ENCODE measurements around the gene FANCM.

Gene FANCM

DNA sequence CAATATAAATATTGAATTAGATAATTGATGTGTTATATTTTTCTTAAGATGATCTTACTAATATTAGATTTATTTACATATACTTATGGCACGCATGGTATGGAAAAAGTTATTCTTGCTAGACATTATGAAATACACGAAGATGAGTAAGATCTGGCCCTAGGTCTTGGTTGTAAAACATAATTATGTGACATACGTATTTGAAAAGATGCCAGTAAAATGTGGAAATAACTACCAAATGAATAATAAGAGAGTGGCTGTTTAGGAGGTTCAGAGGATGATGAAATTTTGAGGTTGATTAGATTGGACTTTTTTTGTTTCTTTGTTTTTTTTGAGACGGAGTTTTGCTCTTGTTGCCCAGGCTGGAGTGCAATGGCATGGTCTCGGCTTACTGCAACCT lies 41.3 kb downstream of the FANCM start:
- Histone ChIP-seq H3K4me1 (ENCODE audit: control insufficient read depth in 2 of 2, insufficient read depth in 2 of 2, low read length in 2 of 2) (no peaks in the 10 kb centered on the region), H3K9me3 (ENCODE audit: control insufficient read depth in 2 of 2, low read length in 2 of 2) (no peaks in the 10 kb centered on the region), H3K27me3 (ENCODE audit: control insufficient read depth in 2 of 2, insufficient read depth in 2 of 2, low read length in 2 of 2) (no peaks in the 10 kb centered on the region), H3K9ac (ENCODE audit: low read depth in 1 of 2, low read length in 2 of 2) (no peak overlapping the region), H3K36me3 (ENCODE audit: control insufficient read depth in 2 of 2, insufficient read depth in 2 of 2, low read length in 2 of 2) (no peaks in the 10 kb centered on the region), H3K27ac (ENCODE audit: low read depth in 2 of 2, low read length in 2 of 2) (no peak overlapping the region), H3K4me3 (ENCODE audit: low read length in 2 of 2) (no peak overlapping the region)

DNA sequence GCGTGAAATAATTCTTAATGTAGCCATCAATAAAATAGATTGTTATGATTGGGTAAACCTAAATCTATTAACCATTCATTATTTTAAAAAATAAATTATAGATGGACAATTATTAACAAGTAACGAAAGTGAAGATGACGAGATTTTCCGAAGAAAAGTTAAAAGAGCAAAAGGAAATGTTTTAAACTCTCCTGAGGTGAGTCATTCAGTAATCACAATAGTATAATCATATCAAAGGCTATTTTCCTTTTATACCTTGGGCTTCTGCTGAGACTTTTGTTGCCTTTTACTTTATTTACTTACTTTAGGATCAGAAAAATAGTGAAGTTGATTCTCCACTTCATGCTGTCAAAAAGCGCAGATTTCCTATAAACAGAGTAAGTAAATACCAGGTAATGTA lies 45.6 kb downstream of the FANCM start:
- Histone ChIP-seq H3K9ac (ENCODE audit: low read depth in 1 of 2, low read length in 2 of 2) (no peak overlapping the region), H3K36me3 (ENCODE audit: control insufficient read depth in 2 of 2, insufficient read depth in 2 of 2, low read length in 2 of 2) (no peaks in the 10 kb centered on the region), H3K4me1 (ENCODE audit: control insufficient read depth in 2 of 2, insufficient read depth in 2 of 2, low read length in 2 of 2) (no peaks in the 10 kb centered on the region), H3K9me3 (ENCODE audit: control insufficient read depth in 2 of 2, low read length in 2 of 2) (no peaks in the 10 kb centered on the region), H3K27ac (ENCODE audit: low read depth in 2 of 2, low read length in 2 of 2) (no peak overlapping the region), H3K4me3 (ENCODE audit: low read length in 2 of 2) (no peak overlapping the region), H3K27me3 (ENCODE audit: control insufficient read depth in 2 of 2, insufficient read depth in 2 of 2, low read length in 2 of 2) (no peaks in the 10 kb centered on the region)

DNA sequence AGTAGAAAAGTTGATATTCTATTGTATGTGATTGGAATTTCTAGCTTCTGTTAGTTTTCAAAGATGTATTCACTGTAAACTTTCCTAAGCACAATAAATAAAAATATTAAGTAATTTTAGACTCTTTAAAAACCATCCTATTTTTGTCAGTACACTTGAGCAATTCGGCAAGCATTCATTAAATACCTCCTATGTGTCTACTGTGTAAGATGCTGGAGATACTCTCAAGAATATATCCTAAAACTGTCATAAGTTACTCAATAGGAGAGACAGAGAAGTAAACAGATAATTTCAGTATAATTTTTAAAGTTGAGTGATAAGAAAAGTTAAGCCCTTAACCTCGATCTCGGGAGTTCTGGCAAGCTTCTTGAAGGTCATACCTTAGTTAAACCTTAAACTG lies 46.1 kb downstream of the FANCM start:
- Histone ChIP-seq H3K4me3 (ENCODE audit: low read length in 2 of 2) (no peak overlapping the region), H3K27me3 (ENCODE audit: control insufficient read depth in 2 of 2, insufficient read depth in 2 of 2, low read length in 2 of 2) (no peaks in the 10 kb centered on the region), H3K9me3 (ENCODE audit: control insufficient read depth in 2 of 2, low read length in 2 of 2) (no peaks in the 10 kb centered on the region), H3K27ac (ENCODE audit: low read depth in 2 of 2, low read length in 2 of 2) (no peak overlapping the region), H3K4me1 (ENCODE audit: control insufficient read depth in 2 of 2, insufficient read depth in 2 of 2, low read length in 2 of 2) (no peaks in the 10 kb centered on the region), H3K36me3 (ENCODE audit: control insufficient read depth in 2 of 2, insufficient read depth in 2 of 2, low read length in 2 of 2) (no peaks in the 10 kb centered on the region), H3K9ac (ENCODE audit: low read depth in 1 of 2, low read length in 2 of 2) (no peak overlapping the region)

DNA sequence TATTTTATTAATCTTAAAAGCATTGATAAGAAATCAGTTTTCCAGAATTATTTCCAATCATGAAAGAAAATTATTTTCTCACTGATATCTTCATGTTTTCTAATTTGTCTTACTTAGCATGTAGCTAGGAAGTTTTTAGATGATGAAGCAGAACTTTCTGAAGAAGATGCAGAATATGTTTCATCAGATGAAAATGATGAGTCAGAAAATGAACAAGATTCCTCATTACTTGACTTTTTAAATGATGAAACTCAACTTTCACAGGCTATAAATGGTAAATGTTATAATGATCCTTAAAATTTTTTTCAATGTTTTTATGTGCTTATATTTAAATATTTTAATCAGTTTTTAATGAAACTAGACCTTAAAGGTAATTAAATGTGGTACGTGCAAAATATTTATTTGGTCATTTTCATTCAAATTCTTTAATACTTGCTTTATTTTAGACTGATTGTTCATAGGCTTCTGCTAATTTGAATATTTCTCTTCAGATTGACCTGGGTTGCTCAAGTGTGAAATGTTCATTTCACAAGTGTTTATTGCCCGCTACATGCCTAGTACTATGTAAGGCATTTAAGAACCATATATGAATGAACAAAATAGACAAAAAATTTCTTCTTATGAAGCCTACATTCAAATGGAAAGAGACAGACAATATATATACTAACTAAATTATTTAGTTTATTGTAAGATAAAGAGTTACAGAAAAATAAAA lies 49.5 kb downstream of the FANCM start:
- Histone ChIP-seq H3K4me3 (ENCODE audit: low read length in 2 of 2) (no peak overlapping the region), H3K4me1 (ENCODE audit: control insufficient read depth in 2 of 2, insufficient read depth in 2 of 2, low read length in 2 of 2) (no peaks in the 10 kb centered on the region), H3K36me3 (ENCODE audit: control insufficient read depth in 2 of 2, insufficient read depth in 2 of 2, low read length in 2 of 2) (peaks cover 0 to 4% of the 10 kb centered on the region in 2 donors), H3K27me3 (ENCODE audit: control insufficient read depth in 2 of 2, insufficient read depth in 2 of 2, low read length in 2 of 2) (no peaks in the 10 kb centered on the region), H3K9me3 (ENCODE audit: control insufficient read depth in 2 of 2, low read length in 2 of 2) (no peaks in the 10 kb centered on the region), H3K27ac (ENCODE audit: low read depth in 2 of 2, low read length in 2 of 2) (no peak overlapping the region), H3K9ac (ENCODE audit: low read depth in 1 of 2, low read length in 2 of 2) (no peak overlapping the region)

DNA sequence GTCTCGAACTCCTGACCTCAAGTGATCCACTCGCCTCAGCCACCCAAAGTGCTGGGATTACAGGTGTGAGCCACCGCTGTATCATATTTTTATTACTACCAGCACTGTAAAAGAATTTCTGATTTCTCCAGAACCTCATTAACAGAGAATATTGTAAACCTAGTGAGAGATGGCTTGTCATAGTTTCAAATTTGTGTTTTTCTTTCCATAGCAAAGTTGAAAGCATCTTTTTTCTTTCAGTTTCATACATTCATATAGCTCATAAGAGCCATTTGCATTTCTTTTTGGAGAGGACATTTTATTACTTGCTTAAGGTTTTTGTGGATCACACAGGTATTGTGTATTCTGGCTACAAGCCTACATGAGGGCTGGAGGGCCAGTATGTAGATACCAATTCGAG lies 59.2 kb downstream of the FANCM start:
- Histone ChIP-seq H3K4me1 (ENCODE audit: control insufficient read depth in 2 of 2, insufficient read depth in 2 of 2, low read length in 2 of 2) (no peaks in the 10 kb centered on the region), H3K36me3 (ENCODE audit: control insufficient read depth in 2 of 2, insufficient read depth in 2 of 2, low read length in 2 of 2) (no peaks in the 10 kb centered on the region), H3K27ac (ENCODE audit: low read depth in 2 of 2, low read length in 2 of 2) (no peak overlapping the region), H3K27me3 (ENCODE audit: control insufficient read depth in 2 of 2, insufficient read depth in 2 of 2, low read length in 2 of 2) (no peaks in the 10 kb centered on the region), H3K4me3 (ENCODE audit: low read length in 2 of 2) (no peak overlapping the region), H3K9me3 (ENCODE audit: control insufficient read depth in 2 of 2, low read length in 2 of 2) (no peaks in the 10 kb centered on the region), H3K9ac (ENCODE audit: low read depth in 1 of 2, low read length in 2 of 2) (no peak overlapping the region)

DNA sequence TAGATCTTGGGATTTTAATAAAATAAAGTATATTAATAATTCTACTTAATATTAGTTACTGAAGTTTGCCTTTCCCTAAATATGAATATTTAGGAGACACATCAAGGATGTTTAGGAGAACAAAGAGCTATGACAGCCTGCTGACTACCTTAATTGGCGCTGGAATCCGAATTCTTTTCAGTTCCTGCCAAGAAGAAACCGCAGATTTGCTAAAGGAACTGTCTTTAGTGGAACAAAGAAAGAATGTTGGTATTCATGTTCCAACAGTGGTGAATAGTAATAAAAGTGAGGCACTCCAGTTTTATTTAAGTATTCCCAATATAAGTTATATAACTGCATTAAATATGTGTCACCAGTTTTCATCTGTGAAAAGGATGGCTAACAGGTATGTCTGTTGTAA lies 62.8 kb downstream of the FANCM start:
- Histone ChIP-seq H3K27me3 (ENCODE audit: control insufficient read depth in 2 of 2, insufficient read depth in 2 of 2, low read length in 2 of 2) (no peaks in the 10 kb centered on the region), H3K27ac (ENCODE audit: low read depth in 2 of 2, low read length in 2 of 2) (no peak overlapping the region), H3K4me3 (ENCODE audit: low read length in 2 of 2) (no peak overlapping the region), H3K4me1 (ENCODE audit: control insufficient read depth in 2 of 2, insufficient read depth in 2 of 2, low read length in 2 of 2) (no peaks in the 10 kb centered on the region), H3K9ac (ENCODE audit: low read depth in 1 of 2, low read length in 2 of 2) (no peak overlapping the region), H3K9me3 (ENCODE audit: control insufficient read depth in 2 of 2, low read length in 2 of 2) (no peaks in the 10 kb centered on the region), H3K36me3 (ENCODE audit: control insufficient read depth in 2 of 2, insufficient read depth in 2 of 2, low read length in 2 of 2) (no peaks in the 10 kb centered on the region)

DNA sequence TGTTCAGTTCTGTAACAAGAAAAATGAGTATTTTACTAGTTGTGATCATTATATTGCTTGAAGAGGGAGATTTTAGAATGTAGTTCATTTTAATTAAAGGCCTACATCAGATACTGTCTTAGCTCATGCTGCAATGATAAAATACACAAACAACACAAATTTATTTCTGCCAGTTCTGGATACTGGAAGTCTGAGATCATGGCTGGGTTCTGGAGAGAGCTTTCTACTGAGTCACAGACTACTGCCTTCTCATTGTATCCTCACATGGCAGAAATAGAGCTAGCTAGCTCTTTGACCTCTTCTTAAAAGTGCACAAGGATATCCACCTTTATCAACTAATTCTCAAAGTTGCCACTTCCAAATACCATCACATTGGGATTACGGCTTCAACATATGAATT lies 63.5 kb downstream of the FANCM start:
- Histone ChIP-seq H3K27ac (ENCODE audit: low read depth in 2 of 2, low read length in 2 of 2) (no peak overlapping the region), H3K36me3 (ENCODE audit: control insufficient read depth in 2 of 2, insufficient read depth in 2 of 2, low read length in 2 of 2) (no peaks in the 10 kb centered on the region), H3K4me1 (ENCODE audit: control insufficient read depth in 2 of 2, insufficient read depth in 2 of 2, low read length in 2 of 2) (no peaks in the 10 kb centered on the region)

DNA sequence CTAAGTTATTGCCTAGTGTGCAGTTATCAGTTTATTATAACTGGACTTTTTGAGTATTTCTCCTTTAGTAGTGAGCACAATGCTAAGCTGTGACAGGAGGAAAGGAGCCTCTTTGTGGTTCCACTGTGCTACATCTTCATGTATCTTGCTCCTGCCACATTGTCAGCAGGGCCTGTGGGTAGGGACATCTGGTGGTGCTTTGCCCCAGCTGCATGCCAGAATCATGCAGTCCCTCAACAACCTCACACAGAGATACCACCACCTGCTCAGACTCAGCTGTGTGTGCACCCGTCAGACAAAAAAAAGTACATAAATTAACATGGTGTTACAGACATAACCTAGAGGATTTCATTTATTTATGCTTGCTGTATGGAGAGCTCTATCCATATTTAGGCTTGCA lies 66.2 kb downstream of the FANCM start:
- Histone ChIP-seq H3K9ac (ENCODE audit: low read depth in 1 of 2, low read length in 2 of 2) (no peak overlapping the region), H3K27ac (ENCODE audit: low read depth in 2 of 2, low read length in 2 of 2) (no peak overlapping the region), H3K27me3 (ENCODE audit: control insufficient read depth in 2 of 2, insufficient read depth in 2 of 2, low read length in 2 of 2) (no peaks in the 10 kb centered on the region), H3K36me3 (ENCODE audit: control insufficient read depth in 2 of 2, insufficient read depth in 2 of 2, low read length in 2 of 2) (peaks cover 3 to 7% of the 10 kb centered on the region in 2 donors), H3K4me1 (ENCODE audit: control insufficient read depth in 2 of 2, insufficient read depth in 2 of 2, low read length in 2 of 2) (no peaks in the 10 kb centered on the region), H3K9me3 (ENCODE audit: control insufficient read depth in 2 of 2, low read length in 2 of 2) (no peaks in the 10 kb centered on the region), H3K4me3 (ENCODE audit: low read length in 2 of 2) (no peak overlapping the region)

More for the DNA sequence above, 63.5 kb downstream of the FANCM start:
- Histone ChIP-seq H3K27me3 (ENCODE audit: control insufficient read depth in 2 of 2, insufficient read depth in 2 of 2, low read length in 2 of 2) (no peaks in the 10 kb centered on the region), H3K9me3 (ENCODE audit: control insufficient read depth in 2 of 2, low read length in 2 of 2) (no peaks in the 10 kb centered on the region), H3K4me3 (ENCODE audit: low read length in 2 of 2) (no peak overlapping the region), H3K9ac (ENCODE audit: low read depth in 1 of 2, low read length in 2 of 2) (no peak overlapping the region)

DNA sequence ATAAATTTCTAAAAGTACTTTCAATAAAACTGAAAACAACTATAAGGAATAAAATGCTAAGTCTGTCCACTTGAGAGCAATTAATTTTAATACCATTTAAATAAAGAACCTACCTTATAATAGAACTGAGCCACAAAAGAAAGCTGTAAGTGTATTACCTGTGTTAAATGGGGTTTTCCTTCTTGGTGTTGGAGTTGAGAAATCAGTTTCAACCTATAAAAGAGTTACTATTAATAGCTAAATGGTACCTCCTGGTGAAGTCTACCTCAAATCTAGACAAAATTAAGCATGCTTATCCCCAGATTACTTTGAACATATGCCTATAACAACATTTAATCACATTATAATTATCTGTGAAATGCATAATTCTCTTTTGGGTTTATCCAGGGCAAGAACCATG lies 68.5 kb downstream of the FANCM start:
- no peak overlapping the region for H3K4me3 ChIP-seq (ENCODE audit: low read length in 2 of 2)
- H3K4me1 ChIP-seq (ENCODE audit: control insufficient read depth in 2 of 2, insufficient read depth in 2 of 2, low read length in 2 of 2) = no peaks in the 10 kb centered on the region
- H3K9ac ChIP-seq (ENCODE audit: low read depth in 1 of 2, low read length in 2 of 2) = no peak overlapping the region
- no peaks in the 10 kb centered on the region for H3K27me3 ChIP-seq (ENCODE audit: control insufficient read depth in 2 of 2, insufficient read depth in 2 of 2, low read length in 2 of 2)
- peaks cover 7 to 9% of the 10 kb centered on the region in 2 donors for H3K36me3 ChIP-seq (ENCODE audit: control insufficient read depth in 2 of 2, insufficient read depth in 2 of 2, low read length in 2 of 2)
- H3K27ac ChIP-seq (ENCODE audit: low read depth in 2 of 2, low read length in 2 of 2) = no peak overlapping the region
- H3K9me3 ChIP-seq (ENCODE audit: control insufficient read depth in 2 of 2, low read length in 2 of 2) = no peaks in the 10 kb centered on the region

DNA sequence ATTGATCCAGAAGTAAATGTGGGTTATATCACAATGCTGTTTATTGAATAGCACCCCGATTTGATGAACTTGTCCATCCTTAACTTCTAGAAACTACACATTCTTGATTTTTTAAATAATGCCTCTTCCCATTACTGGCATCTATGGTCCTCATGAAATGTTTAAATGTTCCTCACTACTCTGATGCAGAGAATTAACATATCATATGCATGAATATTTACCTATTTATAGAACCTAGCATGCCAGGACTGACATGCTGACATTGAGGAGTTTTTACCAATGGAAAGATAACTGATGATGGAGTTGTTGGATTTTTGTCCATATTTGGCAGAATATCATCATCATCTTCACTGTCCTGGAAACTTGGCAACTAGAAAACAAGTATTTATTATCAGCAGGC lies 74.4 kb downstream of the FANCM start:
- H3K9me3 ChIP-seq (ENCODE audit: control insufficient read depth in 2 of 2, low read length in 2 of 2) = no peaks in the 10 kb centered on the region
- H3K4me1 ChIP-seq (ENCODE audit: control insufficient read depth in 2 of 2, insufficient read depth in 2 of 2, low read length in 2 of 2) = no peaks in the 10 kb centered on the region
- H3K27ac ChIP-seq (ENCODE audit: low read depth in 2 of 2, low read length in 2 of 2) = no peak overlapping the region
- peaks cover 15 to 25% of the 10 kb centered on the region in 2 donors for H3K36me3 ChIP-seq (ENCODE audit: control insufficient read depth in 2 of 2, insufficient read depth in 2 of 2, low read length in 2 of 2)
- H3K27me3 ChIP-seq (ENCODE audit: control insufficient read depth in 2 of 2, insufficient read depth in 2 of 2, low read length in 2 of 2) = no peaks in the 10 kb centered on the region
- H3K9ac ChIP-seq (ENCODE audit: low read depth in 1 of 2, low read length in 2 of 2) = no peak overlapping the region
- no peak overlapping the region for H3K4me3 ChIP-seq (ENCODE audit: low read length in 2 of 2)

DNA sequence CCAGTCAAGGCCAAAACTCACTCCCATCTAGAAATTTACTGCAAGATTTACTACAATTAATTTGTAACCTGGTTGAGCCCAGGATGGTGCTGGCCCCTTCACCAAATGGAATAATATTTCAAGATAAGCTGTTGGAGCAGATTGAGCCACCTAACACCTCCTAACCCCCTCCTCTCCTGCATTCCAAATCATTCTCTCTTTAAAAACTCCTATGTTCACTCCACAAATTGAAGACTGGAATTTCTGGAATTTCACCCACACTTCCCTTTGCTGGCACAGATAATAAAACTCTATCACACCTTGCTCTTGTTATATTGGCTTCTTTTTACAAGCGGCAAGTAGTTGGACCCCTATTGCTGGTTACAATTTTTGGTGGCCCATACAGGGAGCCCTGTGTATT lies 75.6 kb downstream of the FANCM start:
- Histone ChIP-seq H3K4me1 (ENCODE audit: control insufficient read depth in 2 of 2, insufficient read depth in 2 of 2, low read length in 2 of 2) (no peaks in the 10 kb centered on the region), H3K9ac (ENCODE audit: low read depth in 1 of 2, low read length in 2 of 2) (no peak overlapping the region), H3K4me3 (ENCODE audit: low read length in 2 of 2) (no peak overlapping the region), H3K9me3 (ENCODE audit: control insufficient read depth in 2 of 2, low read length in 2 of 2) (no peaks in the 10 kb centered on the region), H3K27me3 (ENCODE audit: control insufficient read depth in 2 of 2, insufficient read depth in 2 of 2, low read length in 2 of 2) (no peaks in the 10 kb centered on the region), H3K27ac (ENCODE audit: low read depth in 2 of 2, low read length in 2 of 2) (no peak overlapping the region), H3K36me3 (ENCODE audit: control insufficient read depth in 2 of 2, insufficient read depth in 2 of 2, low read length in 2 of 2) (peaks cover 14 to 25% of the 10 kb centered on the region in 2 donors)

Data from mucosa of rectum (tissue), 2 donors.